Mononuclear cell (primary cell): Measurements from ENCODE around the gene KIAA1958. TPM values are rescaled to one million over a fixed set of nuclear protein-coding genes. Genes with fewer than 3 reads are reported as not detected.

Source experiments
- H3K27me3 ChIP-seq: 2 replicates; pipeline ENCODE4 v1.6.0; 2011; ENCODE audit warnings: low read length, control low read depth; ENCODE audit not compliant: insufficient read depth
- H3K4me1 ChIP-seq: 2 replicates; pipeline ENCODE4 v1.5.1; 2011; ENCODE audit warnings: mild to moderate bottlenecking, low read length, control low read depth; ENCODE audit not compliant: insufficient read depth
- H3K4me3 ChIP-seq: 2 replicates; pipeline ENCODE4 v1.5.1; 2011; ENCODE audit warnings: mild to moderate bottlenecking, low read length, moderate library complexity
- H3K9me3 ChIP-seq: 2 replicates; pipeline ENCODE4 v1.5.1; 2011; ENCODE audit warnings: low read depth, mild to moderate bottlenecking, control low read depth, low read length
- total RNA-seq: library from RNA; depleted of rRNA; stranded (reverse); fragments of >200 nt; gene quantifications from one replicate; pipeline ENCODE4 v1.2.3, GENCODE V29; 2012

KIAA1958 gene
- total RNA-seq, 1 donor, result 5.4 TPM

DNA sequence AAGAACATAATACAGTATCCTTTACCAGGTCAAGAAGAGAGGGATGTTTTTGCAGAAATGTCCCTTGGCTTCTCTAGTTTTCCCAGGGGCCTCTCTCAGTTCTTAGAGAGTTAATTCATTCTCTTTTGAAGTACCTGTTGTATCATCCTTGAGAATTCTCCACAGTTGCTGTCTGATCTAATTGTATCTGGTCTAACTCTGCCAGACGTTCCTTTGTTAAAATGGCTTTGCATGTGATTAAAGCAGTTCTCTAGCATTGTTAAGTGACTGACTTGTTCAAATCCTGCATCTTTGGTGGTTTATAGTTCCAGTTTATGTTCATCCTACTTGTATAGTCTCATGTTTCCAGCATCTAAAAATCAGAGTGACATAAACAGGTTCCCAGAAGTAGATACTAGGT lies 65.0 kb downstream of the KIAA1958 start:
- Histone ChIP-seq H3K4me3 (no peak overlapping the region), H3K27me3 (no peaks in the 10 kb centered on the region), H3K4me1 (peaks cover 8% of the 10 kb centered on the region), H3K9me3 (no peaks in the 10 kb centered on the region)

DNA sequence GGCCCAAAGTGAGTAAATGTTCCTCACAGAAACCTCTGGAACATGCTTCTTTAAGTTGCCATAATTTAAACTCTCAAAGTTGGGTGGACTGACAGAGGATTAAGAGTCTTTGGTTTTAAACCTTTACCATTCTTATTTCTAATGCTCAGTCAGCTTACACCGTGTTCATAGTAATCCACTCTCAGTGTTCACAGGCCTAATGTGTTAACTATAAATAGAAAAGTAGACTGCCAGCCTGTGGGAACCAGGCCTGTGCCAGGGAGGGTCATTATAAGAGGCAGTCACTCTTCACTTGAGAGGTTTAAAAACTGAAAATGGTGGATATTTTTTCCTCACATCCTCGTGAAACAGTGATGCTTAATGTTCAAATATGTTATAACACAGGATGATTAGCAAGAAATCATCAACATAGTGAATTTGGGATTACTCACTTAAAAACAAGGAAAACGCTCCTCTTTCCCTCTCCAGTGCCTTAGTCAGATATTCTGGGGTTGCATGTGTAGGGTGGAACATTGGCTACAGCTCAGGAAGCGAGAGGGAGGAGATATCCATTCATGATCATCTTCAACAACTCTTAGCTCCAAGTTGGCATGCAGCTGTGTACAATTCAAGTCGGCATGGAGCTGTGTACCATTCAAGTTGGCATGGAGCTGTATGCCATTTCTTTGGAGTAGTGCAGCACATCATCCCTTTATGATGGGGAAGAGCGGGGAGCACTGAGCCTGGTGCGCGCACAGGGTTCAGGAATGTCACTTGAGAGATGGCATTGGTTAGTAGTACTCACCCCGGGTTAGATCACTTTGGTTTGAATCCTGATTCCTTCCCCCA lies 65.8 kb downstream of the KIAA1958 start:
- Histone ChIP-seq H3K4me3 (no peak overlapping the region), H3K9me3 (no peaks in the 10 kb centered on the region), H3K4me1 (peaks cover 8% of the 10 kb centered on the region), H3K27me3 (no peaks in the 10 kb centered on the region)

DNA sequence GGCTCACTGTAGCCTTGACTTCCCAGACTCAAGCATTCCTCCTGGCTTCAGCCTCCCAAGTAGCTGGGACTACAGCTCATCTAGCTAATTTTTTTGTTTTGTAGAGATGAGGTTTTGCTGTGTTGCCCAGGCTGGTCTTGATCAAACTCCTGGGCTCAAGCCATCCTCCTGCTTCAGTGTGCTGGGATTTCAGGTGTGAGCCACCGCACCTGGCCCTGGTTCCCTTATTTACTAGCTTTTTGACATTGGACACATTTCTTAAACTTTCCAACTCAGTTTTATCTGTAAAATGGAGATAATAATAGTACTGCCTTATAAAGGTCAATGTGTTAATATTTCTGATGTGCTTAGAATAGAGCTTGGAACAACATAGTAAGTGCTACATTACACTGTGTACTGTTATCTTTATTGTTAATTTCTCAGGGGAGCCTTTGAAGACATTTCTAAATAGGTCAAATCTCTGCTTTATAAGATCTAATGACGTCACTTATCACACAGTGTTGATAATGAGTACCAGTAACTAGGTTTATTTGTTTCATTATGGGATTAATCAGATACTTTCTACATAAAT lies 66.7 kb downstream of the KIAA1958 start:
- no peak overlapping the region for H3K4me3 ChIP-seq
- H3K9me3 ChIP-seq, result no peaks in the 10 kb centered on the region
- no peaks in the 10 kb centered on the region for H3K27me3 ChIP-seq
- peaks cover 6% of the 10 kb centered on the region for H3K4me1 ChIP-seq

DNA sequence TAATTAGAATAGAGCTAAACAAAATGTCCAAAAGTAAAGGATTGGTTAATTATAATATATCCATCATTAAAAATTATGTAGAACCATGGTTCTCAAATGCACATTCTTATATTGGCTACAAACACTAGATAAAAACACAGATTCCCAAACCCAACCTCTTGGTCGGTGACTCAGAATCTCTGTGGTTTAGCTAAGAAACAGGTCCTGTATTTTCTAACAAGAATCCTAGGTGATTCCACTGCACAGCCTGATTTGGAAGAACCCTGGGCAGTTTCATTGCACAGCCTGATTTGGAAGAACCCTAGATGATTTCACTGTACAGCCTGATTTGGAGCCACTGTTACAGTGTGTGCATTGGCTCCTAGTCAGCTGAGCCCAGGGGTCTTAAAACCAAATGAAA lies 67.9 kb downstream of the KIAA1958 start:
- Histone ChIP-seq H3K4me1 (no peaks in the 10 kb centered on the region), H3K27me3 (no peaks in the 10 kb centered on the region), H3K4me3 (no peak overlapping the region), H3K9me3 (no peaks in the 10 kb centered on the region)

DNA sequence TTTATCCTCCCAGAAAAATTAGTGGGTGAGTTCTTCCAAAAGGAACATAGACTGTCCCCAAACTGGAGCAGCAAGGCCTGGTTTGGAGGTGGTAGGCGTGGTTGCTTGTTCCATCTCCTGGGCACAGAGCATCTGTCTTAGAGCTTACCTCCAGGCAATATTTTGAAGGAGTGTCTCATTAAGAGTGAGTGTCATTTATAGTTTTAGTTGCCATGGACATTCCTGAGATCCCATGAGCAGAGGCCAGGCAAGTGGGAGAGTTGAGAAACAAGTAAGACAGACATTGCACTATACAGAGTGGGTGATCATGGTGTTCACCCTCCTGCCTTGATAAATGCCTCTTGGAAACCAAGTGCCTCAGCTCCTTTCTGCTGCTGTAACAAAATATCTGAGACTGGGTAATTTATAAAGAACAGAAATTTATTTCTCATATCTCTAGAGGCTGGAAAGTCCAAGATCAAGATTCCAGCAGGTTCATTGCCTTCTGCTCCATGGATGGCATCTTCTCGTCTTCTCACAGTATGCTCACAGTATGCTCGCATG lies 68.5 kb downstream of the KIAA1958 start:
- no peaks in the 10 kb centered on the region for H3K4me1 ChIP-seq
- H3K27me3 ChIP-seq, result no peaks in the 10 kb centered on the region
- H3K4me3 ChIP-seq, result no peak overlapping the region
- H3K9me3 ChIP-seq, result no peaks in the 10 kb centered on the region

DNA sequence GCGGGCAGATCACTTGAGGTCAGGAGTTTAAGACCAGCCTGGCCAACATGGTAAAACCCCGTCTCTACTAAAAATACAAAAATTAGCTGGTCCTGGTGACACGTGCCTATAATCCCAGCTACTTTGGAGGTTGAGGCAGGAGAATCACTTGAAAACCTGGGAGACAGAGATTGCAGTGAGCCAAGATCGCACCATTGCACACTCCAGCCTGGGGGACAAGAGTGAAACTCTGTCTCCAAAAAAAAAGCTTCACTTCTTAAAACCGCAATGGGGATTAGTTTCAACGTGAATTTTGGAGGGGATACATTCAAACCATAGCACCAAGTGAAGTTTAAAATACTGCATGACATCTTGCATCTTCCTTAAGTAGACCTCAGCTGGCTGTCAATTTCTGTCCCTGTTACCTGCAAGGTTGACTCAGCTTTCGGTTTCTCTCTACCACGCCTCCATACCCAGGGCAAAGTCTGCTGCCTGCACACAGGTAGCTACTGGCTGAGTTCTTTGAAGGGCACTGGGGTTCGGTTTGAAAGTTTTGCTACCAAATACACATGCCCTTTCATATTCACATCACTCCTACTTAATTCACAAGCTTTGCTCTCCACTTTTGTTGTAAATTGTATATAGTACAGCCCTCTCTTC lies 69.3 kb downstream of the KIAA1958 start:
- no peaks in the 10 kb centered on the region for H3K9me3 ChIP-seq
- no peaks in the 10 kb centered on the region for H3K4me1 ChIP-seq
- no peaks in the 10 kb centered on the region for H3K27me3 ChIP-seq
- no peak overlapping the region for H3K4me3 ChIP-seq

DNA sequence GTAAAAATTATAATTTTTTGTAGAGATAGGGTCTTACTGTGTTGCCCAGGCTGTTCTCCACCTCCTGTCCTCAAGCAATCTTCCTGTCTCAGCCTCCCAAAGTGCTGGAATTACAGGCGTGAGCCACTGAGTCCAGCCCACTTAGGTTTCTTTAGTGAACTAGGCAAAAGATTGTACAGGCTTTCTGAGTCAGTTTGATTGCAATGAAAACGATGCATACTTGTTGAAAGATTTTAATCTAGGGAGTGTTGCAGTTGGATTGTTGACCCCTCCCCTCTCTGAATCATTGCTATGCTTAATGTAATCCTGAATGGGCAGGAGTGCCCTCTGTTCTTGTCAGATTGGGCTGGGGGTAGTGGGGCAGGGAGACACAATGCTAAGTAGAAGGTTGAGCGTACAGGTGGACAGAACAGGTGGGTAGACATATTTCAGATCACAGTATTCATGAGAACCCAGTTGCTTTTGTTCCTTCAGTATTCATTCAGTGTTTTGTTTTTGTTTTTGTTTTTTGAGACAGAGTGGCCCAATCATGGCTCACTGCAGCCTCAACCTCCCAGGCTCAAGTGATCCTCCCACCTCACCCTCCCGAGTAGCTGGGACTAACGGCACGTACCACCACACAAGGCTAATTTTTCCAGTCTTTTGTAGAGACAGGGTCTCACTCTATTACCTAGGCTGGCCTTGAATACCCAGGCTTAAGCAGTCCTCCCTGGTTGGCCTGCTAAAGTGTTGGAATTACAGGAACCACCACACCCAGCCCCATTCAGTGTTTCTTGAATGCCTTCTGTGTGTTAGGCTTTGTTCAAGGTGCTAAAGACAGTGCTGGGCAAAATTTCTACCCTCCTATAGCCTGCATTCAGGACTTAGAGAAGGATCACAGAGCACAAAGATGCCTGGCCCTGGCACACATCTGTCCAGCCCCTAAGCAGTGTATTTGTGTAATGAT lies 70.1 kb downstream of the KIAA1958 start:
- no peaks in the 10 kb centered on the region for H3K9me3 ChIP-seq
- H3K4me1 ChIP-seq, result no peaks in the 10 kb centered on the region
- no peaks in the 10 kb centered on the region for H3K27me3 ChIP-seq
- no peak overlapping the region for H3K4me3 ChIP-seq

DNA sequence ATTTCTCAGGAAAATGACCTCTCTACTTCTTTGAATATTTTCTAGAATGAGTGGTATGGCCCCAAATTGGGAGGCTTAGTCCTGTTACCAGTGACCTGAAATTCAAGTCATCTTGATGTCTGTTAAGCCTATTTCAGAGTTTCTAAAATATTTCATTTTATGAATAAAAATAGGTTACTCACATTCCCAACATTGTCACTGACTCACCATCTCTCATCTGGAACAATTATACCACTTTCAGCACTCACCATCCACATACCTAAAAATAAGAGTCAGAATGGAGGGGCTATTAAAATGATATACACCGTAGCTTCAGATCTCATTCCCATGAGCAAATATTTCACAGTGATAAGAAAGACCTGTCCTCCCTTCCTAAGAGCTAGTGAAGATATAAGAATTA lies 71.8 kb downstream of the KIAA1958 start:
- no peak overlapping the region for H3K4me3 ChIP-seq
- H3K9me3 ChIP-seq, result no peaks in the 10 kb centered on the region
- no peaks in the 10 kb centered on the region for H3K27me3 ChIP-seq
- H3K4me1 ChIP-seq, result no peaks in the 10 kb centered on the region

DNA sequence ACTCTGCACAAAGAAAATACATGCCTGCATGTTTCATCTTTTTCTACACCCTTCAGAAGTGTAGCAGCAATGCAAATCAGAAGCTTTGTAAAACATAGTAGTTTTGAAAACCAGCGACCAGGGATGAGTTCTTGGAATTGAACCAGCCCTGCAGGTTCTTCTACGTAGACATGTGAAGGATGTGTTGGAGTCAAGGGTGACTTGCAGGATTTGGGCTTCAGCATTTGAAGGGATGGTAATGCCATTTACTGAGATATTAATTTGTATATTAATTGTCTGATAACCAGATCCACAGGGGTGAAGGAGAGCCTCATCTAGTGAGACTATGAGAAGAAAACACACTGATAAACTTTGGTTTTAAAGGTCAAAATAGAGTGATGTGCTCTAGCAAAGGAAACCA lies 72.4 kb downstream of the KIAA1958 start:
- Histone ChIP-seq H3K4me3 (no peak overlapping the region), H3K27me3 (no peaks in the 10 kb centered on the region), H3K9me3 (no peaks in the 10 kb centered on the region), H3K4me1 (no peaks in the 10 kb centered on the region)

DNA sequence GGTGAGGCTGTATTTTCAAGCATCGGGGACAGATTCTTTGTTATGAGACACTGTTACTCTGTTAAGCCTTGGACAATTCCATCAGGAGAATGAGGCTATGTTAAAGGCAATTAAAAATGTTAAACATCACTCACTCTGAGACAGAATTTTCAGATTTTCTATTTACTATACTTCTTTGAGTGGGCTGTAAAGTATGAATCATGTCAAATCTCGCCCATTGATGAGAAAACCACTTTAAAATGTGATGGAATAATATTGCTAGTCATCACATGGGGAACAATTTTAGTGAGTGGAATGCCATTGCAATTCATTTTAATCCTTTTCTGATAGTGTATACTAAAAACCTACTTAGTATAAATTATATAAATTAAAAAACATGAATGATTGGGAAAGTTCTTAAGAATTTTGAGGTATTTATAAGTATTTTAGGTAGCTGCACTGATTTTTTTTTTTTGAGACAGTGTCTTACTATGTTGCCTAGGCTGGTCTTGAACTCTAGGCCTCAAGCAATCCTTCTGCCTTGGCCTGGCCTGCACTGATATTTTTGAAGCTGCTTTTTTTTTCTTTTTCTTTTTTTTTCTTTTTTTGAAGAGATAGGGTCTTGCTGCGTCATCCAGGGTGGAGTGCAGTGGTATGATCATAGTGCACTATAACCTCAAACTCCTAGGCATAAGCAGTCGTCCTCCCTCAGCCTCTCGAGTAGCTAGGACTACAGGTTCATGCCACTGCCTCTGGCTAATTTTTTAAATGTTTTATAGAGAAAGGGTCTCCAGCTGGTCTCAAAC lies 73.2 kb downstream of the KIAA1958 start:
- Histone ChIP-seq H3K4me3 (no peak overlapping the region), H3K27me3 (no peaks in the 10 kb centered on the region), H3K9me3 (no peaks in the 10 kb centered on the region), H3K4me1 (no peaks in the 10 kb centered on the region)

DNA sequence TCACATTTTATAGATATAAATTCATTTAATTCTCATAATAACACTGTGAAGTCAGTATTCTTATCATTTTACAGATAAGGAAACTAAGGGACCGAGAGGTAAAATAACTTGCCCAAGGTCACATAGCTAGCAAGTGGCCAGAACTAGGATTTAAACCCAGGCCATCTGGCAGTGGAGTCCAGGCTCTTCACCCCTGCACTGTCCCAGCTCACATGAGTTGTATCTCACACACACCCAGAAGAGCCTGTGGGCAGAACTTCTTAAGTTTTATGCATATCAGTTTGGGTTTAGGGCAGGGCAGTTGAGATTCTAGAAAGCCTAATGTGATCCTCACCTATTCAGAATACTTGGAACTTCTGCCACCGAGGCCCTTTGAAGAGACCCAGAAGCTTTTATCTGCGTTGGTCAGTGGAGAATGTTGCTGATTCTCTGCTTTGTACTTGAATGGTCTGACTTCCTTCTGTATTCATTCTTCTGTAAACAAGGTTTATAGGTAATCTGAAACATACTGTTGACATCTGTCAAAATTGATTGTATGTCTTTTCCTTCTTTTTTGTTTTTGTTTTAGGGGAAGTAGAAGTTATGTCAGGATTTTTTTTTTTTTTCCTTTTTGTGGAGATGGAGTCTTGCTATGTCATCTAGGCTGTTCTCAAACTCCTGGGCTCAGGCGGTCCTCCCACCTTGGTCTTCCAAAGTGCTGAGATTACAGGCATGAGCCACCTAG lies 75.8 kb downstream of the KIAA1958 start:
- no peaks in the 10 kb centered on the region for H3K27me3 ChIP-seq
- H3K4me3 ChIP-seq, result no peak overlapping the region
- no peaks in the 10 kb centered on the region for H3K4me1 ChIP-seq
- no peaks in the 10 kb centered on the region for H3K9me3 ChIP-seq

DNA sequence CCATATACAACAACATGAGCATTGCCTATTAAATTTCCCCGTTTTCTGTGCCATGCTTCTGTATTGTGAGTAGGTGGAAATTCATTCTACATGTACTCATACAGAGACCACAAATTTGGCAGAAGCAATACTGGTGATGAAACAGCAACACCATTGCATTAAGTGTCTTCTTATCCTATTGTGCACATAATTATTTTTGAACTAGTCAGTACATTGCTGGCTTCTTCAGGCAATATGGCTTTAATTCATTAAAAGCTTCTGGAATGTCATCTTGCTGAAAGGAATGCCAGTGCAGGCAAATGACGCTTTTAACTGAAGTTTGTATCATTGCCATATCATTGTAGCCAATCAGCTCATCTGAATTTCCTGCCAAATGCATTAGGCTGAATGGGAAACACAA lies 82.6 kb downstream of the KIAA1958 start:
- no peaks in the 10 kb centered on the region for H3K4me1 ChIP-seq
- no peaks in the 10 kb centered on the region for H3K27me3 ChIP-seq
- H3K4me3 ChIP-seq, result no peak overlapping the region
- H3K9me3 ChIP-seq, result no peaks in the 10 kb centered on the region

DNA sequence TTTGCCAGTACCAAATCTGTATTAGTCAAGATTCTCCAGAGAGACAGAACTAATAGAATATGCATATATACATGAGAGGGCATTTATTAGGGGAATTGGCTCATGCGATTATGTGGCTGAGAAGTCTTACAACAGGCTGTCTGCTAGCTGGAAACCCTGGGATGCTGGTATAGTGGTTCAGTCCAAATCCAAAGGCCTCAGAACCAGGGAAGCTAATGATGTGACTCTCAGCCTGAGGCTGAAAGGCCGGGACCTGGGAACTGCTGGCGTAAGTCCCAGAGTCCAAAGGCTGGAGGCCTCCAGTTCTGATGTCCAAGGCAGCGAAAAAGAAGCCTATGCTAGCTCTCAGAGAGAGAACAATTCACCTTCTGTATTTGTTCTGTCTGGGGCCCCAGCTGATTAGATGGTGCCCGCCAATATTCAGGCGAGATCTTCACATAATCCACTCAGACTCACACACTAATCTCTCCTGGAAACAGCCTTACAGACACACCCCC lies 84.1 kb downstream of the KIAA1958 start:
- Histone ChIP-seq H3K4me3 (no peak overlapping the region), H3K27me3 (no peaks in the 10 kb centered on the region), H3K9me3 (no peaks in the 10 kb centered on the region), H3K4me1 (no peaks in the 10 kb centered on the region)
